GM15510 (cell line): ENCODE results near the gene MAP3K19.

Experiments
- POLR2A ChIP-seq: IDR thresholded peaks from 3 replicates; pipeline ENCODE4 v1.6.1; 2011; ENCODE audit warnings: borderline replicate concordance; ENCODE audit not compliant: insufficient read length; ENCODE audit errors: extremely low read depth

The MAP3K19 gene

DNA sequence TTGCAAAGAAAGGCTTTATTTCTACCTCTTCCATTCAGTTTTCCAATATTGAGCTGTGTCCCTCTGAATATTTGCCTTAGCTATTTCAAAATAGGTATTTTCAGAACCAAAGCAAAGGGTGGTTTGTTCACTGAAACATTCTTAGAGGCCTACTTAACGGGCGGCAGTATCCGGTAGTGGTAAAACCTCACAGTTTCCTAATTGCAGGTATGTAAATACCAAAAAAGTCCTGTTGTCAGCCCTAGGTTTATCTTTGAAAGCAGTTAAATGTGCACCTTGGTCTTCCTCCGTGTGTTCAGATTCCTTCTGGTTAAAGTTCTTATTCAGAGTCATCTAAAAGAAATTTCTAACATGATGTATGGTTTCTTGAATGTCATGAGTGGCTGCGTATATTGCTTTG, 89.8 kb downstream of the MAP3K19 start:
- TF ChIP-seq POLR2A = no peak

DNA sequence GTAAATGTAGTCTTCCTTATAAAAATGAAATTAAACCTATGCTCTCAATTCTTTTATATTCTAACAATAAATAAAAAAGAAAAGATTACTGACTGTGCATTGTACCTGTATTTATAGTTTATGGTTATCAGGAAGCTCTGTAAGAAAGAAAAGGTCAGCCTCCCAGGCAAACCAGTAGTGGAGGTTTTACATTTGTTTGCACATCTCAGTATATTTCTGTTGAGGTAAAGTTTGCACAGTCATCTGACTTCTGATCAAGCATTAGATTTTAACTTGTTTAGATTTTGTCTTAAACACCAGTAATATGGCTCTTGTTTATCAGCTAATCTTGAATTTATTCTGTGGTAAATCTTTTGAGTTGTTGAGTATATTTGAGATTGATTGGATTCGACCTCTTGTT, 91.5 kb downstream of the MAP3K19 start:
- no peak for TF ChIP-seq POLR2A

DNA sequence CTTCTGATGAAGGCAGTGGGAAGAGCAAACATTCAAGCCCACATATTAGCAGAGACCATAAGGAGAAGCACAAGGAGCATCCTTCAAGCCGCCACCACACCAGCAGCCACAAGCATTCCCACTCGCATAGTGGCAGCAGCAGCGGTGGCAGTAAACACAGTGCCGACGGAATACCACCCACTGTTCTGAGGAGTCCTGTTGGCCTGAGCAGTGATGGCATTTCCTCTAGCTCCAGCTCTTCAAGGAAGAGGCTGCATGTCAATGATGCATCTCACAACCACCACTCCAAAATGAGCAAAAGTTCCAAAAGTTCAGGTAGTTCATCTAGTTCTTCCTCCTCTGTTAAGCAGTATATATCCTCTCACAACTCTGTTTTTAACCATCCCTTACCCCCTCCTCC, 93.2 kb downstream of the MAP3K19 start:
- no peak for TF ChIP-seq POLR2A

DNA sequence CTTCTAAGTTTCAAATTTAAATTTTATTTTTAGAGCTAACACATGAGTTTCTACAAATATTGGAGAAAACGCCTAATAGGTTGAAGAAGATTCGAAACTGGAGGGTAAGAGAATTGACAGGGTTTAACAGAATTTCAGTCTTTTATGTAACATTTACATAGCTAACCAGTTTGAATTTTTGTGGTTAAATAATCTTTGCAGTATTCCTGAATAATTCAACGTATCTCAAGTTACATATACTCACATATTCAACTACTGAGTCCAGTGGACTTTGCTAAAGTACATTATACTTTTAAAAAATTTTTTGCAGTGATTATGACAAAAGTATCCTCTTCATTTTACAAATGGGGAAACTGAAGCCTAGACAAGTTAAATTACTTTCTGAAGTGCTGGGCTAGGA, 94.6 kb downstream of the MAP3K19 start:
- no peak for TF ChIP-seq POLR2A

DNA sequence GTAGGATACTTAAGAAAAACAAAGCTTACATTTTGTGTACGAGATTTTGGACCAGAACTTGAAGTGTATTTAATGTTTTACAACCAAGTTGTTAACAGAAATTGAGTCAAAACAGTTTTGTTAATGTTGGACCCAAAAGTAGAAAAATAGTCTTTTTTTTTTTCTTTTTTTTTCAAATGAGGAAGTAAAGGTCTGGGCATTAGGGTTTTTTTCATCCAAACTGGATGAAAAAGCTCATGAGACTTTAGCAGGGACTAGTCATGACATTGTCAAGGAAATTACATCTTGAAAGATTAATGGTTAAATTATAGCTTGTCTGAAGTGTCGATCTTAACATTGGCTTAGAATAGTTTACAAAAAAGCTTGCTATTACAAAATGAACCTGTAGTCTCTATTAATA, 96.4 kb downstream of the MAP3K19 start:
- TF ChIP-seq POLR2A = no peak

DNA sequence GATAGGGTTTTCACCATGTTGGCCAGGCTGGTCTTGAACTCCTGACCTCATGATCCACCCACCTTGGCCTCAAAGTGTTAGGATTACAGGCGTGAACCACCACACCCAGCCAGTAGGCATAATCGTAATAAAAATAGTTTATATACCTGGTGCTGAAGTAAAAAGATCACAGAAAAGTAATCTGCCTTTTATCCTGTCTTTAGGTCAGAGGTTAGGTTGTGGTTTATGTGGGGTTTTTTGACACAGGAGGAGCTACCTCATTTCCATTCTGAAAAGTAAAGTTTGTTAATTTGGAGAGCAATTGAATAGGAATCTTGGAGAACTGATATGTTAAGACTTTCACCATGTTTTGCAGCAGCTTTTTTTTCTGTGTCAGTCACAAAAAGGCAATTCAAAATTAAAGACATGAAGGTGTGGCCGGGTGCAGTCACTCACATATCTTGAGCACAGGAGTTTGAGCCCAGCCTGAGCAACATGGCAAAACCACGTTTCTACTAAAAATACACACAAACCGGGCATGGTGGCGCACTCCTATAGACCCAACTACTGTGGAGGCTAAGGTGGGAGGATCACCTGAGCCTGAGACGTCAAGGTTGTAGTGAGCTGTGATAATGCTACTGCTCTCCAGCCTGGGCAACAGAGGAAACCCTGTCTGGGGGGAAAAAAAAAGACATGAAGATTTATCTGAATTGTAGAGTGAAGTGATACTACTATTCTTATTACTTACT, 97.1 kb downstream of the MAP3K19 start:
- TF ChIP-seq POLR2A = no peak

DNA sequence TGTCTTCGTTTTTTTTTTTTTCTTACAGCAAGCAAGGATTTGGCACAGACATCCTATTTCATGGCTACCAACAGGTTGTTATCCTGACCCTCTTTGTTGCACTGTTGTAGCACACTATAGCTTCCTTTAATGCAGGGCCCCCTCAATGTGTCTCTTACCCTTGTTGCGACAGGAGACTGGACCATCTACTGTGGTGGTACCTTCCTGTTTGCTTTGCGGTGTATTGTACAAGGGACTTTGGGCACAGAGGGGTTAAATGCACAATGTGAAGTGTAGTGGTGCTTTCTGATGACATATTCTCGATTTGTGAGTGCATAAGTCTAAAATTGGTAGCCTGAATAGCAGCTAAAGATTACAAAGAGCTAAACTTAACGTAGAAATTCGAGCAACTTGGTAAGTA, 101.2 kb downstream of the MAP3K19 start:
- no peak for TF ChIP-seq POLR2A

DNA sequence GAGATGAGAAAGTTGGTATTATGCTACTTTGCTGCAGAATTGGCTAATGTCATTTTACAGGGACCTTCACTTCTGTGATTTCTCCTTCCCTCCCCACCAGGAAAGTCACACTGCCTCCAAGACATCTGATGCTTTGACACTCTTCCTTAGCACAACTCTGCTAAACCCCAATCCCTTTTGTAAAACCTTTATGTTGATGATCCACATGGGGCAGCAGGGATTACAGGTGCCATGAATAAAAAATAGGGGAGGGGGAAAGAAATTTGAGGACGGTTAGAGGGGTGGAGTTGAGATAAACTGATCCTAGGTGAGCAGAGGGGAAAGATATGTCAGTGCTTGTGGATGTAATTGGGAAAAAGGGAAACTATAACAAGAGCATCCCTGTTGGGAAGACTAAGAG, 102.3 kb downstream of the MAP3K19 start:
- no peak for TF ChIP-seq POLR2A

DNA sequence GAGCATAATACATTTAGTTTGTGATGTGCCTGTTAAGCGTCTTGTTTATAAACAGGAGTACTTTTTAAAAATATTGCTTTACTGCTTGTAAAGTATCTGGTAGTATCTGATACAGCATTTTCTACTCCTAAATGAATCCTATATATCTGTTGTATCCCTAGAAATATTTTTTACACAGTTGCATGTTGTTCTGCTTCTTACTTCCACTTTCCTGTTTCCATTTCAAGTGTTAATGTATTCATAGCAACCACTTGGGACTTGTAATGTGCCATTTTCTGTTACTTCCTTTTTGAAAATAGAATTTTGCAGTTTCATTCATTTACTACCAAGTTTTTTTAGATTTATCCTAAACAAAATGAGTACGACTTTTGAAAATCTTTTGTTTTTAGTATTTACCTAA, 103.7 kb downstream of the MAP3K19 start:
- no peak for TF ChIP-seq POLR2A

DNA sequence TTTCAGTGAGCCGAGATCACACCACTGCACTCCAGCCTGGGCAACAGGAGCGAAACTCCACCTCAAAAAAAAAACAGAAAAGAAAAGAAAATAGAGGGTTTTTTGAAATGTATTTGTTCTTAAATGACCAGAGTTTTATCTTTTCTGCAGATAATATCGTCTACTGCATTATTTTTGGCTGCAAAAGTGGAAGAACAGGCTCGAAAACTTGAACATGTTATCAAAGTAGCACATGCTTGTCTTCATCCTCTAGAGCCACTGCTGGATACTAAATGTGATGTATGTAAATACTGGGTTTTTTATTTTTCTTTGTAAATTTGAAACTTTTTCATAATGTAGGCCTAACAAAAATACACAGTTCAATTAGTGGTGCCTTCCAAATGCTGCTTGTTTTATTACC, 110.6 kb downstream of the MAP3K19 start:
- TF ChIP-seq POLR2A = no peak

DNA sequence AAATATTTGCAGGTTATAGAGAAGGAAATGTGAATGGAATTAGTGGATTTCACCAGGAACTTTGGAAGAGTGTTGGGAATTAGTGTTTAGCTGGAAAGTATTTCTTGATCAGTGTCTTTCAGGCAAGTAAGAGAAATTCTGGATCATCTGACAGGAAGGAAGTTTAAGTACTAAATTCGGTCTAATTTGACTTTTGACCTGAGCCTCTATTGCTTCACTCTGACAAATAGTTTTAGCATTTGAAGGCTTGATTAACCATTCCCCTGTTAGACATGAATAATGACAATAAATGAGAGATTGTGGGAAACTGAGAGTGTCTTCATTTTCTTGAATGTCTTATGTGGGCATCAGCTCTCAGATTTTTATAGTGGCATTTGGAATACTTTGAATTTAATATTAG, 112.6 kb downstream of the MAP3K19 start:
- no peak for TF ChIP-seq POLR2A

DNA sequence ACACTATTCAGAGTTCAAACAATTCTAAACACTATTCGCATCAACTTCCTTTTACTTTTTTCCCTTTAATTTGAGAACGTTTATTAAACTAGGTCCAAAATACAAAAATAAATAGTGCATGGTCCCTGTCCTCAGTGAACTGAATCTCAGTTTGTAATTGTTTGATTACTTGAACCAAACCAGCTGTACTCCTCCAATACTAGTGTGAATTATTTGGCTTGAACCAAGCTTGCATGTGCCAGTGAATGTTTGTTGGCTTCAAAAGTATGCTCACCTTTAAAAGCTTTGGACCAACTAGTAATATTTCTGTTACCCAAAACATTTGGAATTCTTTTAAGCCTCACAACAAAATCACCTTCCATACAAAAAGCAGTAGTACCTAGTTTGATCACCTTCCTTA, 113.1 kb downstream of the MAP3K19 start:
- no peak for TF ChIP-seq POLR2A

DNA sequence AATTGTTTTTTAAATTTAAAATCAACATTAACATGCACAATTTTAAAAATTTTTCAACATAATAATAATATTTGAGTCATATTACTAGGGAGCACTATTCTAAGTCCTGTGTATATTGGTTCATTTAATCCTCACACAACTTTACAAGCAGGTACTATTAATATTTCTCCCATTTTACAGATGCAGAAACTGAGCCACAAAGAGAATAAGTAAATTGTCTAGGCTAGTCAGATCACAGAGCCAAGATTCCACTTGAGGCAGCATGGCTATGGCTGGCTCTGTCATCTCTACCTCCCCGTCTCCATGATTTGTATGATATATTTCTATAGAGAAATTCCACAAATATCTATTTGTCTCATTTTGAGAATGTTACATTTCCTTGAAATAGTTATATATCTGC, 113.5 kb downstream of the MAP3K19 start:
- TF ChIP-seq POLR2A = no peak

DNA sequence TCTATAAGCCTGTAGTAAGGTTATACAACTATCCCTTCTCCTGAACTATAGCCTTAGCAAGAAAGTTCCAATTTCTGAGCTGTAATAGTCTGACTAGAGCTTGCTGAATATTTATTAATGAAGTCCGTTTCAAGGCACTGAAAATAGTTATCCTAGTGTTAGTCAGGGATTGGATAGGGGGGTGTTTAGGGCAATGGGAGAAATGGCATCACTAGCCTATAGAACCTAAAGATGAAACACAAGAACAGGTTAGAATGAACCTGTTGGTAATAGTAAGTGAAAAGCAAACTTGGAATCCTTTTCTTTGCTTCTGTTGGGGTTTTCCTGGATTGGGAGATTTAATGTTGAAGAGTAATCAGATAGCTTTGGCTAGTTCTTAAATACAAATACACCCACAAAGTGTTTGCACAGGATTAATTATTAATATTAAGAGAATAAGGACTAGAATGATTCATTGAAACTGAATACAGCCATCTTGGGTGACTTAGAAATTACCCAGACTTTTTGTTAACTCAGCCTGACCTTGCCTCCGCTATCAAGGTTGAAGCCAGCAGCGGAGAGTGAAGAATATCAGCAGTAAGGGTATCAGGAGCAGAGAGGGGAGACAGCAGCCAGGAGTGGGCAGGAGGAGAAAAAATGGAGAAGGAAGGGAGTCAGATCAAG, 114.3 kb downstream of the MAP3K19 start:
- no peak for TF ChIP-seq POLR2A

DNA sequence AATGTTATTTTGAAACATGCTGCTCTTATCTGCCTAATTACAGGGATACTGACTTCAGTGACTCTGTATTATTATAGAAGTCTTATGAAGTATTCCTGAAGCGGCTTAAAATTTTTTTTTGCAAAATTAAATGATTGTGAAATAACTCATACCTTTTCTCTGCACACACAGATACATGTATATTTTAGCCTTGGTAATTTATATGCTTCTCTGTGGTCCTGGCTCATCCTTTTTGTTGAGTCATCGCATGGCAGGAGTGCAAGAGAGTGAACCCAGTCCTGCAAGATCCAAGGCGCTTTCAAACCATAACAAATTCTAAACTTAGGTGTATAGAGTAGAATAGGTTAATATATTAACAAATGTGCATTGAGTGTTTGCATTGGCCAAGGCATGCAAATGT, 120.1 kb downstream of the MAP3K19 start:
- TF ChIP-seq POLR2A = no peak

DNA sequence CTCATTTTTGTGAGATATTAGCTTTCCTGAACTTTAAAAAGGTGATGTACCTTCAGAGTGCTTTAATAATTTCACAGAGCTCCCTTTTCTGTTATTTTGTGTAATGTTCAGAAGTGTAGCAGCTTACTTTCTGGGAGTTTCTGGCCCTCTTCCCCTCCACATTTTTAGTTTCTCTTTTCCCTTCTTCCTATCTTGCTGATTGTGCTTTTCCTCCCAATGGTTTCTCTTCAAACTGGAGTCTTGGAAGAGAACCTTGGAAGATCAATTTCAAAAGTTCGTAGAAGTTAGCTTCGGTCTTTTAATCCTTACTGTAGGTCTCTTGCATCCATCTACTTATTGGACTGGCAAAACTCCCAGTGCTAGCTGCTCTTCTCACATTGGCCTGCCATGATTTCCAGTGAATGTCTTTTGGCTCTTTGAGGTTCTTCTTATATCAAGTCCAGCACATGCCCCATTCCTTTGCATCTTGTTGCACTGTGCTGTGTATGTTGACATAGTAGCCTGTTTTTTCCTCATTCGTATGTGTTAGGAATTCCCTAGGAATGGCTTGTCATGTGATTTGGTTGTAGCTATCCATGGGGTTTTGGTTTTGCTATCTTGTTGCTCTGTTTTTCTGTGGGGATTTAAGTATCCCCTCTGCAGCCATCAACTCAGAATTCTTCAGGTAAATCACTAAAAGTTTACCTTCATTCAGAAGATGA, 120.9 kb downstream of the MAP3K19 start:
- no peak for TF ChIP-seq POLR2A
